ENCODE results near the gene SLC39A11.

Gene SLC39A11

DNA sequence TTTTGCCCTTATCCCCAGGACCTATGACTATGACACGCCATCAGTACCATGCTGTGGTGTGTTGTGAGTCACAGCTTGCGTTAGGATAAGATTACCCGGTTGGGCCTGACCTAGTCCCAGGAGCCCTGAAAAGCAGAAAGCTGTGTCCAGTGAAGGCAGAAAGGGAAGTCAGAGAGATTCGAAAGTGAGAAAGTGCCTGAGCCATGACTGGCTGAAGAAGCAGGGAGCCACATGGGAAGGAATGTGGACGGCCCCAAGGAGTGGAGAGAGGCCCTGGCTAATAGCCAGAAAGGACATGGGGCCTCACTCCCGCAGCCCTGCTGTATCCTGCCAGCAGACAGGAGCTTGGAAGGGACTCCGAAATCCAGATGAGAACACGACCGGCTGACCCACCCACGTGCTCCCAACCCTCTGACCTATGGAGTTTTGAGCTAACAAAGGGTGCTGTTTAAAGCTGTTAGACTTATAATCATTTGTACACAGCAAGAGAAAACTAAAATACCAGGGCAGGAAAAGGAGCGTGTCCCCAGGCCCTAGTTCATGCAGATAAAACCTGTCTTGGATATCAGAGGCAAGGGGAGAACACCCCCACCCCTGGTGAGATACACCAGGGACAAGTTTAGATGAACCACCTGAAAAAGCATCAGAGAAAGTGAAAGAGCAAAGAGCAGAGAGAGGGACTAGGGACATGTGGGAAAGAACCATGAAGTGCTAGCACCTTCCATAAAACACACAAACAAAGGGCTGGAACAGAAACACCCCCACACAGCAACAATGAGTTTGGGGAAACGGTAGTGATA, 115.3 kb downstream of the SLC39A11 start:
- no peak for DNase-seq (ENCODE audit: low read depth in 2 of 2)

DNA sequence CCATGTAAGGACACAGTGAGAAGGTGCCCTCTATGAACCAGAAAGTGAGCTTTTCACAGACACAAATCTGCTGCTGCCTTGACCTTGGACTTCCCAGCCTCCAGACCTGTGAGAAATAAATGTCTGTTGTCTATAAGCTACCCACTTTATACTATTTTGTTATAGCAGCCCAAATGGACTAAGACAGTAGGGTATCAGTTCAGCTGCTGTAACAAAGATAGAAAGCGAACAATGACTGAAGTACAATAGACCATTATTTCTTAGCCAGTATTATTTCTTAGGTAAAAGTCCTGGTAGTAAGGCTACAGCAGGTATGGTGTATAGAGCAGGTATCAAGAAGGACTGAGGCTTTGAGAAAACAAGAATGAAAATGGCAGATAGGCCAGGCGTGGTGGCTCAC, 117.0 kb downstream of the SLC39A11 start:
- no peak for DNase-seq (ENCODE audit: low read depth in 2 of 2)

DNA sequence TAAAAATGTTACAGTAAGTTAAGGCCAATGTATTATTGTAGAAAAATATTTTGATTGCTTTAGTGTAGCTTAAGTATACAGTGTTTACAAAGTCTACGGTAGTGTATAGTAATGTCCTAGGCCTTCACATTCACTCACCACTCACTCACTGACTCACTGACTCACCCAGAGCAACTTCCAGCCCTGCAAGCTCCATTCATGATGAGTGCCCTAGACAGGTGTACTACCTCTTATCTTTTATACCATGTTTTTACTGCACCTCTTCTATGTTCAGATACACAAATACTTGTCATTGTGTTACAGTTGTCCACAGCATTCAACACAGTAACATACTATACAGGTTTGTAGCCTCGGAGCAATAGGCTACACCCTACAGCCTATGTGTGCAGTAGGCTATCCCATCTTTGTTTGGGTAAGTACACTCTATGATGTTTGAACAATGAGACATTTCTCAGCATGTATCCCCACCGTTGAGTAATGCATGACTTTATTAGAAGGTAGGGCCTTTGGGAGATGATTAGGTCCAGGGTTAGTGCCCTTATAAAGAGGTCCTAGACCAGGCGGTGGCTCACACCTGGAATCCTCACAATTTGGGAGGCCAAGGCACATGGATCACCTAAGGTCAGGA, 117.8 kb downstream of the SLC39A11 start:
- DNase-seq (ENCODE audit: low read depth in 2 of 2), result no peak

DNA sequence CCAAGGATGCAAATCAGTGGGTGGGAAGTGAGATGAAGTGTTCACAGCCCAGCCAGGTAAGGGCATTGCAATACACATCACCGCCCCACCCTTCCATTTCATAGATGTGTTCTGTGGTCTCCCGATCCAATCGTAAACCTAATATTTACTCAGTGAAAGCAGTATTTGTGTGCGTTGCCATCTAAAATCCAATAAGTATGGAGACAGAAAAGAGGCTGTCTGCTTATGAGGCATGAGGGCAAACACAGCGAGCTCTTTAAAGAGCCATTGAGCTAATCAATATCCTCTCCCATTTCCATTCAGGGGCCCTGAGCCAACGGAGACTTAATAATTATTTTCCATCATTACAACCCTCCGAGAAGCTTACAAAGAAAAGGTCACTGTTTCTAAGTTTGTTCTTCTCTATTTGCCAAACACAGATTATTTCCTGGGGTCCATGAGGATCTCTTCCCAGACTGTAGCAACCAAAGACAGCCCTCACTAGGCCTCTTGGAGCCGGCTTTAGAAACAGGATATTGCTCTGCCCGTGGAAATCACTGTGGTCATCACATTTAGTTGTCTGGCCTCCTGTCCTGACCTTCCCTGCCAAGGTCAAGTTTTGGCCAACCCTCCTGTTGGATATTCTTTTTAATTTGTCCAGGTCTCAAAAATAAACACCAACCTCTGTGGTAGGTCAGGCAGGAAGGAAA, 120.1 kb downstream of the SLC39A11 start:
- no peak for DNase-seq (ENCODE audit: low read depth in 2 of 2)

DNA sequence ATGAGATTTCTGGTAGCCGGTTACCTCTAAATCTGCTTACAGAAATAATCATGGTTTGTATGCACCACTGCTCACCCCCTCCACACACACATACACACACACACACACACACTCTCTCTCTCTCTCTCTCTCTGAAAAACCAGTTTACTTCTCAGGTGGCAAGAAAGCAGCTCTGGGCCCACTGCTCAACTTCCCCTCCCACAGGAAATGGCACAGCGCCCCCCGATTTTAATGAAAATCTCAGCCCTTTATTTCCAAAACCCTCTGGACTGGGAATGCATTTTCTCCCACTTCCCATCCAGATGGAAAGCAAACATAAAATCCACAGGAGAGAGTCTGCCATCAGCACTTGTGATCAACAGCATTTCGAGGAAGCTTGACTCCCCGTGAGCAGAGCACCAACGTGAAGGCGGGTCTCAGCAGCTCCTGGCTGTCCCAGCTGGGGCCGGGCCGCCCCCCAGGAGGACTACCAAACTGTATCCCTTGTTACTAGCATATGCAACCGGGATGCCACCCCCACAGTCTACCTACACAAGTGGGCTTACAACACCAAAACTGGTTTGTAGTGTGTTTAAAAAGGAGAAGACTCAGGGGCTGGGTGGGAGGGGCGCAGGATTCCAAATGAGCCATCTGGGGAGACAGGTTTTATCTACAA, 121.1 kb downstream of the SLC39A11 start:
- no peak for DNase-seq (ENCODE audit: low read depth in 2 of 2)

DNA sequence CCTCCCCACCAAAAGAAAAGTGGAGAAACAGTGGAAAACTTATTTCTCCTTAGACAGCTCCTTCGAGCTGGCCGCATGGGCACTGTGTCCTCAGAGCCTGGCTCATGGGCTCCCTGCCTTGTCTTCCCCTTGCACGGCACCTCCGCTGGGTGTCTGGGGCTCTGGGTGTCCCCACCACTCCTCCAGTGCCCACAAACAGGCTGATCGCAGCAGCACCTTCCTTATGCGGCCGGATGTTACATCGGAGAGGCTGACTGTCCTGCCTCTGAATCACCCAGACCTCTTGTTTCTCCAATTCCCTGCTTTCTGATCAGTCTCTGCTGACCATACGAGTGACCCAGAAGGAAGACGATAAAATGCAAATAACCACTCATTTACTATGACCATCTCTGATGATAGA, 121.7 kb downstream of the SLC39A11 start:
- no peak for DNase-seq (ENCODE audit: low read depth in 2 of 2)

DNA sequence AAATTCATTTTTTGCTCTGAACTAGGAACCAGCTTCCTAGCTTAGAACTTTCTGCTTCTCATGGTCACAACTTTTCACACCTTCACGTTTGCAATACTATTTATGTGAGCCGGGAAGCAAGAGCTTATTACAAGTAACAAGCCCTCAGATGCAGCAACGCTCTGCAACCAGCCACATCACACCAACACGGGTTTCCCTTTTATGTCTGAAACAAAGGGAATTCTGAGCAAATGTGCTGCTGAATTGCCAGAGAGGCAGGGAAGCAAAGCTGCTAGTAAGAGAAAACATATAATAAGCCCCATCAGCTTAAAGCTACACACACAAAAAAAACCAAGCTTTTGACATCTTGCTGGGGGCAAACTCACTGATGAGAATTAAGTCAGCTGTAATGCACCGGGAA, 122.2 kb downstream of the SLC39A11 start:
- DNase-seq (ENCODE audit: low read depth in 2 of 2), result no peak

DNA sequence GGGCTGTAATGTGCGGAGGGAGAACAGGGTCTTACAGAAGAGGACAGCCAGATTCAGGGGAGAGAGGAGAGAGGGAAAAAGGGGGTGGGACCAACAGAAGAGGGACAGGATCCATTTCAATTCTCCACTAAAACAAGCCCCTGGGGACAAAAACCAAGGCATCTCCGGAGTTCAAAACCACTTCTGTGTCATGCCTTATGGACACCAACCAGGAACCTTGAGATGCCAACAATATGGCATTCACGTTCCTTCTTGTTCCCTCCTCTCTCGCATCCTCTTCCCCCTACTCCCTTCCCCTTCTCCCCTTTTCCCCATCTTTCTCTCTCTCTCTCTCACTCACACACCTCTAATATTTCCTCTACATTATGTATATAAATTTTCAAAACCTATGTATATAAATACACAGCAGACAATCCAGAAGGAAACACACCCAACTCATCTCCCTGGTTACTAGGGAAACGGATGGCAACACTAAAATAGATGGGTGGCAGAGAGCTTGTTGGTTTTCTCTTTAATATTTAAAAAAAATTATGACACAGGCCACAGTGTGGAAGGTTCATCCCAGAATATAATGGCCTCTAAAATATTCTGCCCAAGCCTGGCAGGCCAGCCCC, 123.1 kb downstream of the SLC39A11 start:
- DNase-seq (ENCODE audit: low read depth in 2 of 2), result no peak

DNA sequence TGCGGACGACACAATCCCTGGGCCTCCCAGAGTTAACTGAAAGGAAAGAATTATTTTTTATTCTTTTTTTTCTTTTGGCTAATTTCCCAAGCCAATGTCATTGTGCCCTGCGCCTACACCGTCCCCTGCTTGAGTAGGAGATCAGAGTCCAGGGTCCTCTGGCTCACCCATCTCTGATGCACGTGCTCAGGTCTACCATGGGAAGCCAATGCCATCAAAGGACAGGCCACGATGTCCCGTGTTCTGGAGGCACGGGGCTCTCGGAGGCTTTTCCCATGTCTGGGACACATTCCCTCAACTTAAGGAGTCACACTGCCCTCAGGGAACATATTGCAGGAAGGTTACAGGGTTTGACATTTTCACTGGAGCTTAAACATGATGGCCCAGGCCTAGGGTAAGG, 123.7 kb downstream of the SLC39A11 start:
- no peak for DNase-seq (ENCODE audit: low read depth in 2 of 2)

DNA sequence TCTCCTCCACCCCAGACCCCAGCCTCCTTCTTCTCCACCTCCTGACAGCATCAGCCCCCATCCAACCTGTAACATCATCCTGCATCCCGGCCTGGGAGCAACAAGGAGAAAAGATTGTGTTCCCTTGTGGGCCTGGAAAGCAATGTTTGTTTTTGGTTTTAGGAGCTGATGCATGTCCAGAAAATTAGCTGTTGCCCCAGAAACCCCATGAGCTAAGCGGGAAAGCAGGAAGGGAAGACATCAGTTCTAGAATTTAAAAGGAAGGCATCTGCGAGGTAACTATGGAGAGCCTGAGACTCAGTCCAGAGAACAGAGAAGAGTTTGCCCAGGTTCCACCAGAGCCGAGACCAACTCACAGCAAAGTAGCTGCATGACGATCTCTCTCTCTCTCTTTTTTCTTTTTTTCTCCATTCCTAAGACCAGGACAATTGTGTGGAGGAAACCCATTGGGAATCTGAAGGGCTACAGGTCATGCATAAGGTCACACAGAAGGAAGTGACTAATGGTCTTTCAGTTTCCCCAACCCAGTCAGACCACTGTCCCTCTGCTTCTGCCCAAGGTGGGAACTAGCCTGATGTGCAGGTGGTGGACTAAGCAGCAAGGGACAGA, 124.4 kb downstream of the SLC39A11 start:
- no peak for DNase-seq (ENCODE audit: low read depth in 2 of 2)

DNA sequence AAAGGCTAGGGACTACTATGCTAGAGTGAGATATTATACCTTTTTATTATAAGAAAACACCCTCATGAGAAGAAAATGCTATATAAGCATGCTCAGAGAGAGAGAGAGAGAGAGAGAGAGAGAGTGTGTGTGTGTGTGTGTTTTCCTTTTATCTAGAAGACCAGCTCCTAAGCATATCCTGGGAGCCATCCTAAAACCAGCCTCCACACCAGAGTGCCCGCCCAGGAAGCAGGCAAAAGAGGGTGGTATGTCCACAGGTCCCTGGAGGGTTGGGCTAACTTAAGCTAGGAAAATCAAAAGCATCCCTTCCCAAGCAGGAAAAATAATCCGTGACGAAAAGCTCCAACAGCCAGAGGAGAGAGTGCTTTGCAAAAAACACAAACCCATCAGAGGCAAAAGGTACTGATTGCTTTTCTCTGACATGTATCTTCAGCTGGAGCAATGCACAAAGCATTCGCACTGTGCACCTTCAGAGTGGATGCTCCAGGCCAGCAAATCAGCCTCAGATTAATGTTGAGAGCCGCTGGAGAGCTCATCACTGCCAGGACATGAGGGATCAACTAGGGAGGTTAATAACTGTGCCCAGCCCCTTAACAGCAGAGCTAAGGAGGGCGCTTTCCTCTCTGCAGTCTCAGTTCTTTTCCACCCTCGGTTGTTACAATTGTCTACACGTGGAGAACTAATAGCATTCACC, 125.1 kb downstream of the SLC39A11 start:
- no peak for DNase-seq (ENCODE audit: low read depth in 2 of 2)

DNA sequence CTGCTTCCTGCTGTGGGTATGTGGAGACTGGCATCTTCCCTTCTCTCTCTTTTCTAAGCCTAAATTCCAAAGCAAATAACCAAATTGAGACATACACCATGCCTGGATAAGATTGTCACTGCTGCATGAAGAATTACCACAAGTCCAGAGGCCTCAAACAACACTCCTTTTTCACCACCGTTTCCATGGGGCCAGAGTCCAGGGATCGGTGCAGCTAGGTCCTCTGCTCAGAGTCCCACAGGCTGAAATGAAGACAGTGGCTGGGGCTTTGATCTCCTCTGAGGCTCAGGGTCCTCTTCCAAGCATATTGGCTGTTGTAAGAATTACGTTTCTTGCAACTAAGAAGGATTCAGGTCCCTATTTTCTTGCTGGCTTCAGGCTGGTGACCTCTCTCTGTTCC, 130.4 kb downstream of the SLC39A11 start:
- DNase-seq (ENCODE audit: low read depth in 2 of 2), result no peak

DNA sequence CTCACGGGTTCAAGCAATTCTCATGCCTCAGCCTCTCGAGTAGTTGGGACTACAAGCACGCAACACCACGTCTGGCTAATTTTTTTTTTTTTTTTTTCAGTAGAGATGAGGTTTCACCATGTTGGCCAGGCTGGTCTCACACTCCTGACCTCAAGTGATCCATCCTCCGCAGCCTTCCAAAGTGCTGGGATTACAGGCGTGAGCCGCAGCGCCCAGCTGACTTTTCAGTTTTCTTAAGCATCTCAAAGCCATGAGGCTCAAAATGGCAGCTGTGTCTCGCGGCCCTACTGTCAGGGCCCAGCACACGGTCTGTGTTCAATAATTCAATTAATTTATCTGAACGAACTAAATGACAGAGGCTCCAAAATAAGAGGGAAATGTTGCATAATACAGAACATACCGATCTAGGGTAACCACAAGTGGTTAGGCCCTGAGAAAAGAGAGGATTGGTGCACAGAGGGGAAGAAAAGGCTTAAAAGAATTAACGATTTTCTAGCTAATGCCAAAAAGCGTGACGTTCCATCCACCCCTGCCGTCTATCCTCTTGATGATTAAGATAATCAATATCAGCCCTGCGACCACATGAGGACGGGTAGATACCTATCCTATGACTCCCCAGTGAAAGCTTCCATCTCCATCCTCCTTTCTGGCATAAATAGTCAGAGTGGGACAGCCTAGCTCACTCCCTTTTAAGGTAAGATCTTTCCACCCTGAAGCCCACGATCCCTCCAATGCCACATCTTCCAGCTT, 136.9 kb downstream of the SLC39A11 start:
- no peak for DNase-seq (ENCODE audit: low read depth in 2 of 2)

DNA sequence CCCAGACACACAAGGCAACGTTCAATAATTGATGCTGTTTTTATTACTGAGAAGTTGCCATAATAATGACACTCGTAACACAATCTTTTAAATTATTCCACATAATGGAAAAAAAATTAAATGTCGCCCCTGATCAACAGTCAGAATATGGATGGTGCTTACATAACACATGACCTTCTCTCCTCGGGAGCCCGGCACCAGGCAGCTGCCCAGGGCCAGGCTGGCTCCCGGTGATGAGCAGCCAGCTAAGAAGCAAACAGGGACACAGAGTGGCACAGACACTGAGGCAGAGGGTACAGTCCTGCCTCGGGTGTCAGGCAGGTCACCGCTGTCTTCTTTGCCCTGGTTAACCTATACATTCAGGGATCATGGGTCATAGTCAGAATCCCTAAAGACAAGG, 137.9 kb downstream of the SLC39A11 start:
- no peak for DNase-seq (ENCODE audit: low read depth in 2 of 2)

DNA sequence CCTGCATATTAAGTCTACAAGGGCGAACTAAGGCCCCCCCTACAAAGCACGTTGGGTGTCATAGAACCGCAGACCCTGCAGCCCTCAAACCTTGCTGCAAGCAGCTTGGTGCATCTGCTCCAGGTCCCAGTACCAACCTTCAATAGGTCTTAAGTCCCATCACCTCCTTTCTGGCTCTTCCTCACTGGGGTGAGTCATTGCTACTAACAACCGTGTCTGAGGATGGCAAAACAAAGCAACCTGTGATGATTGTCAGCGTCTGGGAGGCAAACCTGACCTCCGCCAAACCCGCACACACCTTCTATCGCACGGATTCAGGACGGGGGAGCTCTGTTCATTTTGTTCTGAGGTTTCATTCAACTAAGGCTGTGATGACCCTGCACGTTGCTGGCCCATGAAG, 138.9 kb downstream of the SLC39A11 start:
- DNase-seq (ENCODE audit: low read depth in 2 of 2), result no peak

DNA sequence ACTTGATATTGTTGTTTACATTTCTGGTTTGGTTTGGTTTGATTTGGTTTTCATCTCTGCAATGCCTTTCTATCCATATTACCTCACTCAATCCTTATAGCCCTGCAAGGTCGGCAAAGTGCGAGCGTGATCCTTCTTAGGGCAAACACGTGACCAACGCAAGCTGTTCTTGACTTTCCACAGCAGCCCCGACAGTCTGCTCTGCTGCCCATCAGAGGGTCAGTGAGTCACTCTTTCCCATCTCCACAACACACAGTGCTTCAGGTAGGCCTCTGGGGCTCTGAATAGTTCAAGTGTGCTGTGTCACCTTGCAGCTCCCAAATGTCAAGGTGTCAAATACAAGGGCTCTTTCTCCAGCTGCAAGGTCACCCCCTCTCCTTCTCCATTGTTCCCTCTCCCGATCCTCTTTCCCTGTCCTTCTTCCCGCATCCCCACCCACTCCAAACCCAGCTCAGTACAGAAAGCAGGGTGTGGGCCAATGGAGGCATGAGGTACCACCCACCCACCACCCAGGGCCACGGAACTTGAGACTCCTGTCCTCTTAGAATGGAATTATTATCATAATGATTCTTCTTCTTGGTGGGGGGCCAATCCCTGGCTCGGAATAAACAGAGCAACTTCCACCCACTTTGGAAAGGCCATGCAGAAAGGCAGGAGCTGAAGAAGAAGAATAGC, 139.7 kb downstream of the SLC39A11 start:
- no peak for DNase-seq (ENCODE audit: low read depth in 2 of 2)

DNA sequence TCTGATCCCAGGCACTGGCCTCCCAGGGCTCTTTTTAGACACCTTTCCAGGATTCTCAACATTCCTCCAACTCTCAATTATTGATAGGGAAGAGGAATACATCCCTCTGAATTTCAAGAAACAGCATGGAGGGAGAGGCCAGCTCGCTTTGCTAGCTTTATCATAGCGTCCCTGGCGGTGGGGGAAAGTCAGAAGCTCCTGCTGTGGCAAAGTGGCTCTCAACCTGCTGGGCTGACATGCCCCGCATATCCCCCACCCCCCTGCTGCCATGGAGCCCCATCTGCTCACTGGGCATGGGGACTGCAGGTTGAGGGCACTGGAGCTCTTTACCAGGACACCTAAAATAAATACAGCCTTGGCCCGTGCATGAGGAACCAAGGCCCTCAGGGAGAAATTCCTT, 140.3 kb downstream of the SLC39A11 start:
- no peak for DNase-seq (ENCODE audit: low read depth in 2 of 2)

DNA sequence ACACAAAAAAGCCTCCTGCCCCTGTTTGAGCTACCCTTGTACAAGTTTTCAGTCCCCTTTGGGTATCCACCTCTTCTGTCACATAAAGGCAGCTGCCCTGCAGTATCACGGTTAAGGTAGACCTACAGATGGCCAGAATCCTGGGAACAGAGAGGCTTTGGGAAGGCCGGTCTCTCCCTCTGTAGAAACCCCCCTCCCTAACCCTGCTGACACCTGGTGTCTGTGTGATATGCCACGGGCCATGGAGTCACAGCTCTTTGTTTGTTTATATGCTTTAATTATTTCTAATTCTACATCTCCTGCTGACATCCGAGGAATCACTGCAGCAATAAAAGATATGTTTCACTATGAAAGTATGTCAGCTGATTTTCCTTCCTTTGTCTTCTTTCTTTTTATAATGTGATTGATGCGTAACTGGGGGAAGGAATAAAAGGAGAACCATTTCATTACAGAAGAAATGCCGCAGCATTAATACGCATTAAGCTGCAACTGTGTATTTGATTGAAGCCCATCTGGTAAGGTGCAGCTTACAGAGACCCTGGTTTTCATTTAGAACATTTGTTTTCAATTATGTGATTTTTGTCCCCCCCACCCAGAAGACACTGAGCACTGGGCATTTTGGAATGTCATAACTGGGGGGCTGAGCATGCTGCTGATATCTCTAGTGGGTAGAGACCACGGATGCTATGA, 142.1 kb downstream of the SLC39A11 start:
- no peak for DNase-seq (ENCODE audit: low read depth in 2 of 2)

DNA sequence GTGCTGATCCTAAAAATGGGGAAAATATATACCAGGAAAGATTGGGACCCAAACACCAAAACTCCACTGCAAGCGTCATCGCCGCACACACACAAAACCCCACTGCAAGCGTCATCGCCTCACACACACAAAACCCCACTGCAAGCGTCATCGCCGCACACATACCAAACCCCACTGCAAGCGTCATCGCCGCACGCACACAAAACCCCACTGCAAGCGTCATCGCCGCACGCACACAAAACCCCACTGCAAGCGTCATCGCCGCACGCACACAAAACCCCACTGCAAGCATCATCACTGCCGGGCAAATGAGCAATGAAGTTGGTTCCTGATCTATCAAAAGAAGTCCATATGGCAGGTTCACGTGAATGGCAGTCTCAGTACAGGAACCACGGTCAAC, 144.4 kb downstream of the SLC39A11 start:
- DNase-seq (ENCODE audit: low read depth in 2 of 2), result no peak
